GM13977 (cell line): ENCODE data around the gene HDAC5.

Experiments used
- DNase-seq: peaks from one replicate; pipeline ENCODE4 v3.0.0; 2012; ENCODE audit warnings: low spot score
- CTCF ChIP-seq: IDR thresholded peaks from 2 replicates; pipeline ENCODE4 v1.5.1; 2012; ENCODE audit warnings: mild to moderate bottlenecking, control low read depth; ENCODE audit not compliant: insufficient read depth; ENCODE audit errors: extremely low read depth, missing control alignments
- in situ Hi-C: fragments of 300-500 bp; cut with MboI; formaldehyde crosslinking; loops from one replicate; pipeline ENCODE4 v1.12.0; 2022; ENCODE audit warnings: low sequenced_read_pairs, low pct_unique_long_range_greater_than_20kb, mixed read lengths, inconsistent platforms; ENCODE audit not compliant: unreplicated experiment

Gene HDAC5

GRCh38 chr17:44091200-44091997 is 32.0 kb downstream of the HDAC5 start:
- in situ Hi-C loops = no loop called here
- no peak for DNase-seq
- no peak for TF ChIP-seq CTCF

DNA sequence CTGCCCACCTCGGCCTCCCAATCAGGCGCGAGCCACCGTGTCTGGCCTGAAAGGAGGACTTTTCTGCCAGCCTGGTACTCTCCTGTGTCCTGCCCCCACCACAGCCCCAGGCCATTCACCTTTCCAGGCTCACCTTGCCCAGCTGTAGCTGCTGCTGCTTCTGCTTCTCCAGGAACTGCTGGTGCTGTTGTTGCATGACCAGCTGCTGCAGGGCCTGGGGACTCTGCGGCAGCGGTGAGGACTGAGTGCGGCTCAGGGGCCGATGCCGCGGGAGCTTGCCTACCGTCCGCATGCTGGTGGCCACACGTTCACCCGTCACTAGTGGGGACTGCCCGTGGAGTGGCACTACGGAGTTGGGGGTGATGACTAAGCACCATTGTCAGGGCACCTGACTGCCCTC is 35.2 kb downstream of the HDAC5 start:
- in situ Hi-C loops = no loop called here
- no peak for DNase-seq
- no peak for TF ChIP-seq CTCF

- DNase-seq = no peak
- TF ChIP-seq CTCF = no peak
- in situ Hi-C loops = no loop called here
Observed at GRCh38 chr17:44087319-44087718, 36.1 kb downstream of the HDAC5 start.

- in situ Hi-C loops = no loop called here
- DNase-seq = no peak
- no peak for TF ChIP-seq CTCF
Observed at GRCh38 chr17:44086364-44087311, 36.8 kb downstream of the HDAC5 start.

DNA sequence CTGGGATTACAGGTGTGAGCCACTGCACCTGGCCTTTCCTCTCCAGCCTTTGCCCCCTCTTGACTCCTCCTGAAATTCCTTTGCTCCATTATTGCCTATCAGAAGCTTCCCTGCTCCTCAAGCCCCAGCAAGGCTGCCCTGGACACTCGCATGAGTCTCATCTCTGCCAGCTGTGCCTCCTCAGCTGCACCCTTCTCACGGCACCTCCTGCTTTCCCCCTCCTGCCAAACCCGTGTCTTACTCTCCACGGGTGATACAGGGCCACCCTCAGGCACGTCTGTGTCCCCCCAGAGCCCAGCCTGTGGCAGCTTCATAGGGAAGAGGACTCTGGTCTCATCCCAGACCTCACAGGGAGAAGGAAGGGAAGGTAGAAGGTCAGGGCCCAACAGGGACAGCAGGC is 37.5 kb downstream of the HDAC5 start:
- in situ Hi-C loops = no loop called here
- TF ChIP-seq CTCF = no peak
- DNase-seq = no peak

DNA sequence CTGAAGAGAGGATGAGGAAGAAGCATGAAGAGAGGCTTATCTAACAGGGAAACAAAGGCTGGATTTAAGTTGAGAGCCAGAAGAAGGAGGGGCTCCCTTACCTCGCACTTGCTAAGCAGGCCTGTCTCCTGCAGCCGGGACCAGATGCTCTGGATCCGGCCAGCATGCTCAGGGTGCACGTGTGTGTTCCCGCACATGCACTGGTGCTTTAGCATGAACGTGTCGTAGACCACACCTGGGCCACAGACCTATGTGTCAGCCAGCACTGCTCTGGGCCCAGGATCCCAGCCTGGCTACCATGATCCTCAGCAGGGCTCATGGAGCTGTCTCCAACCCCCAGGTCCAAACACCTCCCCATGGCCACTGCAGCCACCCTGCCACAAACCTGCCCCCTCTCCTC is 38.5 kb downstream of the HDAC5 start:
- no peak for DNase-seq
- no peak for TF ChIP-seq CTCF
- in situ Hi-C loops = no loop called here
